ENCODE results near the gene RADIL. TPM values are rescaled to one million over a fixed set of nuclear protein-coding genes. Genes with fewer than 3 reads are reported as not detected.

Gene RADIL
- total RNA-seq, 1 experiment from 2014 or later: 5.6 TPM

- H3K9ac ChIP-seq (ENCODE audit: low read length): no peak overlapping the region
- no peaks in the 10 kb centered on the region for H3K9me3 ChIP-seq (ENCODE audit: low read length)
- no peak overlapping the region for H3K27ac ChIP-seq (ENCODE audit: low read length)
- ATAC-seq (no peak), DNase-seq (no peak)
- H3K9me2 ChIP-seq (replicated peaks; ENCODE audit: low read length): no peaks in the 10 kb centered on the region
- H3K4me1 ChIP-seq (ENCODE audit: insufficient read depth, low read length): no peaks in the 10 kb centered on the region
- no peak overlapping the region for H2AFZ ChIP-seq (ENCODE audit: low read length)
- intact Hi-C loops (cut with micrococcal nuclease): no loop called here
- CTCF ChIA-PET: no interaction called here
- H3K4me2 ChIP-seq (ENCODE audit: low read length): no peak overlapping the region
- H3K79me2 ChIP-seq (ENCODE audit: low read length): no peaks in the 10 kb centered on the region
- no peak for TF ChIP-seq CTCF (conservative IDR thresholded peaks at IDR 0.05; ENCODE audit: low read depth, low read length)
- no peak for TF ChIP-seq EZH2phosphoT487 (IDR thresholded peaks at IDR 0.05; ENCODE audit: borderline replicate concordance, low read length)
- no peak for TF ChIP-seq EZH2 (IDR thresholded peaks at IDR 0.05; ENCODE audit: low read length, unreplicated experiment)
- H3F3A ChIP-seq (ENCODE audit: low read length, unreplicated experiment): no peaks in the 10 kb centered on the region
- no peaks in the 10 kb centered on the region for H3K27me3 ChIP-seq (ENCODE audit: low read length)
- H3K4me3 ChIP-seq (ENCODE audit: low read length): no peak overlapping the region
- POLR2A ChIA-PET (ENCODE audit: unreplicated experiment): no interaction called here
- no TSS peak for BruUV-seq (replicated peaks)
- H4K20me1 ChIP-seq (ENCODE audit: low read length): no peaks in the 10 kb centered on the region
- no peaks in the 10 kb centered on the region for H3K36me3 ChIP-seq (ENCODE audit: low read depth, low read length)
These were observed 6.9 kb downstream of the RADIL start for GRCh38 chr7:4876586-4876985.

GRCh38 chr7:4875391-4875790 is 8.1 kb downstream of the RADIL start:
- H3K36me3 ChIP-seq (ENCODE audit: low read depth, low read length): no peaks in the 10 kb centered on the region
- no peak overlapping the region for H2AFZ ChIP-seq (ENCODE audit: low read length)
- H3K27ac ChIP-seq (ENCODE audit: low read length): no peak overlapping the region
- H3K79me2 ChIP-seq (ENCODE audit: low read length): no peaks in the 10 kb centered on the region
- H3K4me1 ChIP-seq (ENCODE audit: insufficient read depth, low read length): no peaks in the 10 kb centered on the region
- no peak overlapping the region for H3K4me3 ChIP-seq (ENCODE audit: low read length)
- no peak for DNase-seq
- no peak overlapping the region for H3K9ac ChIP-seq (ENCODE audit: low read length)
- TF ChIP-seq CTCF (conservative IDR thresholded peaks at IDR 0.05; ENCODE audit: low read depth, low read length) (no peak), EZH2phosphoT487 (IDR thresholded peaks at IDR 0.05; ENCODE audit: borderline replicate concordance, low read length) (no peak), EZH2 (IDR thresholded peaks at IDR 0.05; ENCODE audit: low read length, unreplicated experiment) (no peak)
- no peaks in the 10 kb centered on the region for H4K20me1 ChIP-seq (ENCODE audit: low read length)
- no TSS peak for BruUV-seq (replicated peaks)
- ATAC-seq: no peak
- no peaks in the 10 kb centered on the region for H3K27me3 ChIP-seq (ENCODE audit: low read length)
- no peaks in the 10 kb centered on the region for H3K9me3 ChIP-seq (ENCODE audit: low read length)
- POLR2A ChIA-PET (ENCODE audit: unreplicated experiment): interaction anchor here (0.6 kb wide), 1 partner anchor 674 kb away, joined by 3 read pairs; no protein-coding TSS in a partner anchor
- no peaks in the 10 kb centered on the region for H3F3A ChIP-seq (ENCODE audit: low read length, unreplicated experiment)
- no peak overlapping the region for H3K4me2 ChIP-seq (ENCODE audit: low read length)
- CTCF ChIA-PET: no interaction called here
- intact Hi-C loops (cut with micrococcal nuclease): no loop called here
- no peaks in the 10 kb centered on the region for H3K9me2 ChIP-seq (replicated peaks; ENCODE audit: low read length)

GRCh38 chr7:4873071-4873944 is 10.2 kb downstream of the RADIL start:
- H3K4me1 ChIP-seq (ENCODE audit: insufficient read depth, low read length): no peaks in the 10 kb centered on the region
- no peaks in the 10 kb centered on the region for H3F3A ChIP-seq (ENCODE audit: low read length, unreplicated experiment)
- TF ChIP-seq EZH2phosphoT487 (IDR thresholded peaks at IDR 0.05; ENCODE audit: borderline replicate concordance, low read length) (no peak), CTCF (conservative IDR thresholded peaks at IDR 0.05; ENCODE audit: low read depth, low read length) (no peak), EZH2 (IDR thresholded peaks at IDR 0.05; ENCODE audit: low read length, unreplicated experiment) (no peak)
- ATAC-seq (no peak), DNase-seq (no peak)
- H3K79me2 ChIP-seq (ENCODE audit: low read length): no peaks in the 10 kb centered on the region
- no TSS peak for BruUV-seq (replicated peaks)
- H3K4me2 ChIP-seq (ENCODE audit: low read length): no peak overlapping the region
- no peaks in the 10 kb centered on the region for H3K9me2 ChIP-seq (replicated peaks; ENCODE audit: low read length)
- H3K27me3 ChIP-seq (ENCODE audit: low read length): no peaks in the 10 kb centered on the region
- H3K9me3 ChIP-seq (ENCODE audit: low read length): no peaks in the 10 kb centered on the region
- H4K20me1 ChIP-seq (ENCODE audit: low read length): no peaks in the 10 kb centered on the region
- intact Hi-C loops (cut with micrococcal nuclease): no loop called here
- no peak overlapping the region for H2AFZ ChIP-seq (ENCODE audit: low read length)
- no peaks in the 10 kb centered on the region for H3K36me3 ChIP-seq (ENCODE audit: low read depth, low read length)
- H3K27ac ChIP-seq (ENCODE audit: low read length): no peak overlapping the region
- H3K4me3 ChIP-seq (ENCODE audit: low read length): no peak overlapping the region
- ChIA-PET CTCF (no interaction called here), POLR2A (ENCODE audit: unreplicated experiment) (no interaction called here)
- no peak overlapping the region for H3K9ac ChIP-seq (ENCODE audit: low read length)

Data from PC-3 (cell line).